Activated CD8-positive, alpha-beta memory T cell treated with anti-CD3 and anti-CD28 coated beads, Interleukin-2, amount 50 U/mL, for 1 hour (primary cell): ENCODE data around the gene RAP1GAP.
A peak's percentile ranks its signal among the peaks of the same experiment; 100 is the strongest.

ENCODE experiments used
- DNase-seq: peaks from one replicate; pipeline ENCODE4 v3.0.0-alpha.2; 2020; ENCODE audit errors: extremely low read depth

Gene RAP1GAP

DNA sequence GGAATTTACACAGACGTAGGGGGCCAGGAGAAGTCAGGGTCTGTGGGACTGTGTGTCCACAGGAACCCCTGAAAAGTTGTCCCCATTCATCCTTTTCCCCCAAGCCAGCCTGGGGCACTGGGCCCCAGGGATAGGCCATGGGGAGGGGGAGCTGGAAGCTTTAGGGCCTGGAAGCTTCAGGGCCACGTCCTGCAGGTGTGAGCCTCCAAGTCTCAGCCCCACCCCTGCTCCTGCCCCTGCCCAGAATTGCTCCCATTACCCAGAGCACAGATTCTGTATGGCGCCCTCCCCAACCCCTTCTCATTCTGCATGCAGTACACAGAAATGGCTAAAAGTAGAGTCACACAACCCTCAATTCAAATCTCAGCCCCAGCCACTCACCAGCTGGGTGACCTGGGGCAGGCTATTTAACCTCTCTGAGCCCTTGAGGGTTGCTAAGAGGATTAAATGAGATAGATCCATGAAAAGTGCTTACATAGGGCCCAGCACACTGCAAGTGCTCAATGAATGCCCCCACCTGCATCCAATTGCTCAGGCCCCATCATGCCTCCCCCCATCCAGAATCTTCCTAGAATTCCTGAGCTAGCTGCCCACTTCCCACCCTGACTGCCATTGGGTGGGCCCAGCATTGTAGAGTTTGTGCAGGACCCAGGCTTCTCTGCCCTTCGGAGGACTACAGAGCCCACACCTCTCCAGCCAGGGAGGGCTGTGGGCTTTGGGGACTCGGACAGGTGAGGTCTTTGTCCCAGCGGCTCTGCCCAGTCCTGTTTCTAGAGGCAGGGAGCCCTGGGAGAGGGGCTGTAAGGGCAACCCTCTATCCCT, 6.5 kb downstream of the RAP1GAP start:
- DNase-seq: no peak

DNA sequence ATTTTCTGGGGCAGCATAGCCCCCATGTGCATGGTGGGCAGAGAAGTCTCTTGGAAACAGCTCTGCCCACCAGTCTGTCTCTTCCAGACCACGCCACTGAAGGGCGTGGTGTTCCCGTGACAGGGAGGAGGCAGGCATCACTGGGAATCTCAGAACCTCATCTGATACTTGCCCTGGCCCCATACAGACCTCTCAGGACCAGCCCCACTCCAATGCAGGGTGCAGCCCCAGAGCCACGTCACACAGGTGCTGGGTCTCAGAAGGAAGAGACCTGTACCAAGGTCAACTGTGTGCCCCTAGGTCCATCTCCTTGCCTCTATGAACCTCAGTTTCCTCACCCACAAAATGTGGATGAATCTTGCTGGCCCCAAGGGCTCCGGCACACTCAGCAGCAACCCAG, 7.3 kb downstream of the RAP1GAP start:
- no peak for DNase-seq

DNA sequence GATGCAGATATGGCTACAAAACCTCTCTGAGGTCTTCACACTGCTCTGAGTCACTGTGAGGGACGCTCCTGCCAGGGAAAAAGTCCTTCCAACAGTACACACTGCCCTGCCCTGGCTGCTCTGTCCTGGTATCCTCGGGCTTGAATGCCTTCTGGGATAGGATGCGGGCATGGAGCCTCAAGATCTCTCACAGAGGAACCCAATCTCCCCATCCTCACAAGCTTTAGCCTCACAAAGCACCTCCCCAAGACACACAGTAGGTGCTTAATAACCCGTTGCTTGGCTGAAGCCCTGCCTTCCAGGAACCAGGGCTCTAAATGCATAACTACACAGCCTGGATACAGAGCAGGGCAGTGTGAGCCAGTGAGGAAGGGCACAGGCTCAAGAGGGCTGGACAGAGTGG, 9.2 kb downstream of the RAP1GAP start:
- no peak for DNase-seq

DNA sequence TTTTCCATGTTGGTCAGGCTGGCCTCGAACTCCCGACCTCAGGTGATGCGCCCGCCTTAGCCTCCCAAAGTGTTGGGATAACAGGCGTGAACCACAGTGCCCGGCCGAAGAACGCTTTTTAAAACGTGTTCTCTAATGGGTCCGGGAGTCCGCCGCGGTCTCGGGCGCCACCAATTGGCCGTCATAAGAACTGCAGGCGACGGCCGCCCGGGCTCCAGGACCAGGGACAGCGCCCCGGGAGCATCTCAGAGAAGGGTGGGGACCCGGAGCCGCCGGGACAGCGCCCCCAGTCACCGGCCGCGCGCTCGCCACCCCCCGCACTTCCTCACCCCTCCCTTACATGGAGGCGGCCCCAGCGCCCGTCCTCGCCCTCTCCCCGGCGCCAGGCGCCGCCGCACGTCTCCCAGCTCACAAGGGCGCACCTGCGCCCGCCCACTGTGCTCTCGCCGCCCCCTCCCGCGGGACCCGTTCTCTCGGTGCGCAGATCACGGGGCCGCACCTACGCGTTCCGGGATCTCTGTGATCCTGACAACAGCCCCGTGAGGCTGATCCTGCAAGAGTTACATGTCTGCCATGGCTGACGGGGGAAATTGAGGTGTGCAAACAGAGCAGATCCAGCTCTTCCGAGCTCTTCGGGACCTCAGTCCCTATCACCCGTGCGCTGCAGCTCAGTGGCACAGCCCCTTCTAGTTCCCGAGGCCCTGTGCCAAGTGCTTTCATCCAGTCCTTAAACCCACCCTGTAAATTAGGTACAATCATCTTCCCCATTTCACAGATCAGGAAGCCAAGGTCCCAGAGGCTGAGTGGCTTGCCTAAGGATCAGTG, 9.8 kb downstream of the RAP1GAP start:
- peak; percentile 37 for DNase-seq

DNA sequence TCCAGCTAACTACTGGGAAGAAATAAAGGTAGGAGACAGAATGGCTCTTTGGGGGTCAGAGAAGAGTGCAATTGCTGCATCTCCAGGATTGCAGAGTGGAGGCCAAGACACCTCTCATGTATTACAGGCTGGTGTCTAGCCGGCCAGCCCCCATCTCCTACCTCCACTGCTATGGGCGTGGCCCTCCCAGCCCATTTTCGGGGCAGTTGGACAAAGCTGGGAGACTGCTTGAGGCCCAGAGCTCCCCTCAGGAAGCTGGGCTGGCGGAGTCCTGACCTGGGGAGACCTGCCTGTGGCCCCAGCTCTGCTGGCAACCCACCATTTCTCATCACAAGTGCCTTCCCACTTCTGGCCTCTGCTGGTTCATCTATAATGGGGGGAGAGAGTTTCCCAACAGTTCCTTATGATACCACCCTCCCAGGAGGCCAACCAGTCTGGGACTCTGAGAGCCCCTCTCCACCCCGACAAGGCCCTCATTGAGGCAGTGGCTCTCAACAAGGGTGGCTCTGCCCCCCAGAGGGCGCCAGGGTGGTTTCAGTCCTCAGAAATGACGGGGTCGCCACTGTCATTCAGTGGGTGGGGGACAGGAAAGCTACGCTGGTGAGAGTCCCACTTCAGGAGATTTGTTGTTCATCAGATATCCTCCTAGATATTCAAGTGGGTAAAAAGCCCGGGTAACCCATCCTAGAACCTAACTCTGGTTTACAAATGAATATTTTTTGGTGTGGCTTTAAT, 11.5 kb downstream of the RAP1GAP start:
- DNase-seq: no peak

DNA sequence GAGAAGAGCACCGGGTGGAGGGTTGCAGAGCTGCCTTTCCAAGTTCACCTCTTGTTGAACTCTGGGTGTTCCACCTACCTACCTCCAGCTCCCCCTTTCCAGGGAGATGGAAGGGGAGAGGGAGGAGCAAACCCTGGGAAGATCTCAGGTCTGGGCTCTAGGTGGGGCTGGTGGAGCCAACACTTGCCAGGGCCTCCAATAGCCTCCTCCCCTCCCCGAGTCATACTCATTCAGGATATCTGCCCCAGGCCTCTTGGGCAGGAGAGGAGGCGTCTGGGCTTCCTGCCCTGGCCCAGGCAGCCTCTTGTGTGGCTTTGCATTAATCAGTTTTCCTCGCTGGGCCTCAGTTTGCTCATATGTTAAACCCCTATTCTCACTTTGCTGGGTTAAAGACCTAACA, 13.4 kb downstream of the RAP1GAP start:
- no peak for DNase-seq

DNA sequence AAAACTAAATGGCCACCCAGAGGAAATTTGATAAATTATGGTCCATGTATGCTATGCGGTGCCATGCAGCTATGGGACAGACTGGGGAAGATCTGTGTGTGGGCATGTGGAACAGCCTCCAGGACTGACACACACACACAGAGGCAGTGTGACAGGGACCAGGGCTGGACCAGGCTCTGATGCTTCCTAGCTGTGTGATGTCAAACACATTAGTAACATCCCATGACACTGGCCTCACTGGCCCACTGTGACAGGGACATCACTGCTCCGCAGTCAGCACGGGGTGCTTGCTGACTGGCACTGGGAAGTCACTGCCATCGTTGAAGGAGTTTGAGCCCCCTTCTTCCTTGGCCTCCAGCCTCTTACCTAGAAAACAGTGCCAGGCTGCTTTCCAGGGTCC, 13.9 kb downstream of the RAP1GAP start:
- no peak for DNase-seq

DNA sequence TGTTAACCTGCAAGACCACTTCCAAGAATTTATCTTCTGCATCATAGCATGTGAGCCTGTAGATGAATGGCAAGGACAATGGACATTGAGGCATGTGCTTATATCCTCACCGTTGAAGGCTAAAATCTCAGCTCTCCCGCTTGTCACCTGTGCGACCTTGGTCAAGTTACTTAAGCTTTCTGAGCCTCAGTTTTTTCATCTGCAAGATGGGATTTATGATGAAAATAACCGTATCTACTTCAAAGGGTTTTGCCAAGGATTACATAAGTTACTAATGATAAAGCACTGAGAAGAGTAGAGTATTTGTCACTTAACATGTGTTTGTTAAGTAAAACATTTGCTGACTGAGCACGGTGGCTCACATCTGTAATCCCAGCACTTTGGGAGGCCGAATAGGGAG, 14.9 kb downstream of the RAP1GAP start:
- DNase-seq: no peak

DNA sequence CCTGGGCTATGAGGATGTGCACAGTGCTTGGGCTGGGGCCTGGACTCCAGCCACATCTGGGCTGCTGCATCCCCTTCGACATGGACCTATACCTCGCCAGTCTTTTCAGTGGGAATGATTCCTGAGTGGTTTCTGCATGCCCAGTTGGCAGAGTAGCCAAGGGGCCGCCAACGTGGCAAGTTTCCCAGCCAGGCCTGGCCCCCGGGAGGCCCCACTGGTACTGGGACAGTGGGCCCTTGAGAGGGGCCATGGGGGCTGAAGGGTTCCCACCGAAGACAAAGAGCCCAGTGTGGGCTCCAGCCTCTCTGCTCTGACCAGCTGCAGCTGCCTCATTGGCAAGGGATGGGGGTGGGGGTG, 15.4 kb downstream of the RAP1GAP start:
- DNase-seq: no peak

DNA sequence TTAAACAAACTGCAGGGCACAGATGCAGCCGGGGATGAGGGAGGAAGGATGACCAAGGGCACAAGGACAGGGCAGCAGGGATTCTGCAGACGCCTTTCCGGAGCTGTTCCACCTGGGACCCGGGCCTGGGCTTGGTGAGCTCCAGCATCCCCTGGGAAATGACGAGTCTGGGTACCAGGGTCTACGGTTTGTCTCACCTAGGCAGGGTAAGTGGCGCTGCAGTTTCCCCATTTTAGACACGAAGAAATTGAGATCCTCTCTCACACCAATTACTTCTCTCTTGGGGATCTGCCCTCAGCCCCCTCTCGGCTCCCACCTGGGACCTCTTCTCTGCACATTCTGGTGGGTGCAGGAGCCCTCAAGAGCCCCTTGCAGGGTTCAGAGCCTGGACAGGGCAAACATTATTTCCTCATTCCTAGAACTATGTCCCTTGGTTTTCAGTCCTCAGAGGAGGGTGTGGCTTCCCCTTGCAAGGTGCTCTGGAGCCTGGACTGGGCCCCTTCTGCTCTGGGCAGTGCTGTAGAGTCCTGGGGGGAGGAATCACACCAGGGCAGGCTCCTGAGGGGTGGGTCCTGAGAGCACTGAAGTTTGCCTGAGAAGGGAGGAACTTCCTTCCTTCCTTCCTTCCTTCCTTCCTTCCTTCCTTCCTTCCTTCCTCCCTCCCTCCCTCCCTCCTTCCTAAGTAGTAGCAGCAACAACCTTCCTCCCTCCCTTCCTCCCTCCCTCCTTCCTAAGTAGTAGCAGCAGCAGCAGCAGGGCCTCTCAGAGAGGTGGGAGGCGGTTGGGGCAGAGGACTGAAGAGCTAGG, 16.0 kb downstream of the RAP1GAP start:
- no peak for DNase-seq

DNA sequence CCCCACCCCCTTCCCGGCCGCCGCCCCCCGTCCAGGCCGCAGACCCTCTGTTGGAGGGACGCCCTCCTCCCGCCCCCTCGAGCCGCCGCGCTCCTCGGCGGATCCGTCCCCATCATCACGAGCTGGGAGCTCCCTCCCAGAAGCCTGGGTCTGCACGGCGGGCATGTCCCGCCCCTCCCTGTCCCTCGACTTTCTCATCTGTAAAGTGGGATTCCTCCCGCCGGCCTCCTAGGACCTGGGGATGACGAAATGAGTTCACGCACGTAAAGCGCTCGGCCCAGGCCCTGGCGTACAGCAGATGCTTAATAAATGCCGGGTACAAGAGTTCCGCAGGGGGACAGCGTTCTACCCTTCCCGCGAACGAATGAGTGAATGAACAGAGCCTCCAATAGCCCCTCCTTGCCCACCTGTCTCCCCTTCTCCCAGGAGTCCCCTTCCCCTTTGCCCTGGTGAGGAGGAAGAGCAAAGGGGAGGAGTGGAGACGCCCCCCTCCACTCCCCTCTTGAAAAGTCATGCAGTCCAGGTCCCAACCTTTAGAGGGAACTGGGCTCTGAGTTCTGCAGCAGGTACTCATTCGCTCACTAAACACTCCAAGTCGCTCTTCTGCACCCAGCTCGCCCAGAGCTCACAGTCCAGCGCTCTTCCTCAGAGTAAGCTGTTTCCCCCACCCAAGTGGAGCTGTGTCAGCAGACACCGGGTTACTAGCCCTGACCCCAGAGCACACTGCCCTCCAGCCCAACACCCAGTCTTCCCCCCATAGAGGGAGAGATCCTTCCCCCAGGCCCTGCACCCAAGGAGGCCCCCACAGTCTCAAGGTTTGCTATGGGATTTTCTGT, 16.8 kb downstream of the RAP1GAP start:
- no peak for DNase-seq

DNA sequence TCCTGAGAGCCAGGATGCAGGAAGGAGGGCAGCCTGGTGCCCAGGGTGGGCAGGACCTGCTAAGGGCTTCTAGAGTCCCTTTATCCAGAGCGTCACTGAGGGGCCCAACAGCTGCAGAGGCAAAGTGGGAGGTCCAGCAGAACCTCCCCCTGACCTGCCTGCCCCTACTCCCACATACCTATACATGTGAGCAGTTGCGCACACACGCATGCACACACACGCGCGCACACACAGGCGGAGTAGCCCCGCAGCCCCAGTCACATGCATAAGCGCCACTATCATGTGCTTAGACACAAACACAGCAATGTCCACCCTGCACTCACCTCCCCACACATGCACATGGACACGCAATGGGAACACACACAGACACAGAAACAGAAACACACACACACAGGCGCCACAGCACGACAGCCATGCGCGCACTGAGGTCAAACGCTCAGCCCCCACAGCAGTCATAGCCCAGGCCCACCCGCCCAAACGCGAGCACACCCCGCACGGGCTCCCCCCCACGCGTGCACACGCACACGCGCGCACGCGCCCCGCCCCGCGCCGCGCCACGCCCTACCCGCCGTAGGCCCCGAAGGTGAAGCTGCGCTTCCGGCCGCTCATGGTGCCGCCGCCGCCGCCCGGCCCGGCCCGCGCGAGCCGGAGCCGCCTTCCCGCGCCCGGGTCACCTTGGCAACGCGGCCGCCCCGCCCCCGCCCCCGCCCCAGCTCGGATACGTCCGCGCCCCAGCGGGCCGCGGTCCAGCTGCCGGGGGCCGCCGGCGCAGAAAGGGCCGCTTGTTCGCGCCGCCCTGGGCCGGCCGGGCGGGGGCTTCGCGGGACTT, 17.7 kb downstream of the RAP1GAP start:
- DNase-seq: no peak

DNA sequence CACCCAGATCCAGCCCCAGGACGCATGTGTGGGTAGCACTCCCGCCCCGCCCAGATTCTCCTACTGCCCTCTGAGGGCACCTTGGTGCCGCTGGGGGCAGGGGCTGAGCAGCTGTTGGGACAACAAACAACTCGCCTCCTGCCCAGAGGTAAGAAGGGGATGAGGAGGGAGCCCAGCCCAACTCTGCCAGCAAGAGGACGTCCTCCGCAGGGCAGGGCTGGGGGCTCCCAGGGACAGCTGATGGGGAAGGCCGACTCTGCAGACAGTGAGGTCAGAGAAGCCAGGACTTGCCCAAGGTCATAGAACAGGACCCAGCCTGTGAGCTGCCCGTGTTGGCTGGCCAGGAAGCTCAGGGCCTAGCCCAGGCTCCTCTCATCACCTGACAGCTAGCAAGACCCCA, 18.8 kb downstream of the RAP1GAP start:
- no peak for DNase-seq

DNA sequence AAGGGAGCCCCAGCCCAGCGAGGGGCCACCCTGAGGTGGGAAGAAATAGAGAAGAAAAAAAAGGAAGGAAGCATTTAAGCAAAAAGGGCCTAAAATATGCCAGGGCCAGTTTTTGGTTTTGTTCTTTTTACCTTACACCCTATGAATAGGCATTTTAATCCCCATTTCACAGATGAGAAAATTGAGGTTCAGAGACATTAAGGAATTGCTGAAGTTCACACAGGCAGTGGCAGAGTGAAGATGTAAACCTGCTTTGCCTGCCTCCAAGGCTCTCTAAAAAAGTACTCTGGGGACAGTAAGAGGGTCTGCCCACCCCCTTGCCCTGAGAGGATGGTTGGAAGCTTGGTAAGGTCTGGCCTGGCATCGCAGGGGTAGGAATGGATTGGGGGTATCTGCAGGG, 19.8 kb downstream of the RAP1GAP start:
- no peak for DNase-seq

DNA sequence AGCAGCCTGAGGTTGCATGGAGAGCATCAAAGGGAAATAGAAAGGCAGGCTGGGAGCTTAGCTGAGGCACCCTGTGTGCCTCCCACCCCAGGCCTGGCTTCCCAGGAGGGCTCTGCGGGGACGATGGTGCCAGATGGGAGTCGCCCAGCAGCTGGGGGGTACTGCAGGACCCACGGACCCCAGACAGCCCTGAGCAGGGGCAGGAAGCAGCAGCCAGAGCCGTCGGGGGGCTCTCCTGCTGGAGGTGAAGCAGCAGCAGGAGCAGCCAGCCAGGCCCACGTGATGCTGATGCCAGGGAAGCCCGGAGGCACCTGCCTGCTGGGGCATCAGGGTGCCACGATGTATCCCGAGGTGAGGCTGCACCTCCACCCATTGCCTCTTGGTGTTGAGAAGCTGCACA, 20.4 kb downstream of the RAP1GAP start:
- no peak for DNase-seq

DNA sequence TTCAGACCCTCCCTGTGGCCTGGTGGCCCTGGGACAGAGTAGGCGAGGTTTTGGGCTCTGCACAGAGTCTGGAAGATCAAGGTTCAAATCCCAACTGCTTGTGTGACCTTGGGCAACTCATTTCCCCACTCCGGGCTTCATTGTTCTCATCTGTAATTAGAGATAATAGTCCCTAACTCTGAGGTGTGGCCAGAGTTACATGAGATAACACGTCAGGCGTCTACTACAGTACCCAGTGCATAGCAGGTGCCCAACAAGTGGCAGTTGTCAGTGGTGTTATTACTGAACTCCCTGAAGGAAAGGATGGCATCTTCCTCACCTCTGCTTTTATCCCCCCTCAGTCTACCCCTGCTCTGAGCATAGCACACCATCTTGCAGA, 20.8 kb downstream of the RAP1GAP start:
- no peak for DNase-seq

DNA sequence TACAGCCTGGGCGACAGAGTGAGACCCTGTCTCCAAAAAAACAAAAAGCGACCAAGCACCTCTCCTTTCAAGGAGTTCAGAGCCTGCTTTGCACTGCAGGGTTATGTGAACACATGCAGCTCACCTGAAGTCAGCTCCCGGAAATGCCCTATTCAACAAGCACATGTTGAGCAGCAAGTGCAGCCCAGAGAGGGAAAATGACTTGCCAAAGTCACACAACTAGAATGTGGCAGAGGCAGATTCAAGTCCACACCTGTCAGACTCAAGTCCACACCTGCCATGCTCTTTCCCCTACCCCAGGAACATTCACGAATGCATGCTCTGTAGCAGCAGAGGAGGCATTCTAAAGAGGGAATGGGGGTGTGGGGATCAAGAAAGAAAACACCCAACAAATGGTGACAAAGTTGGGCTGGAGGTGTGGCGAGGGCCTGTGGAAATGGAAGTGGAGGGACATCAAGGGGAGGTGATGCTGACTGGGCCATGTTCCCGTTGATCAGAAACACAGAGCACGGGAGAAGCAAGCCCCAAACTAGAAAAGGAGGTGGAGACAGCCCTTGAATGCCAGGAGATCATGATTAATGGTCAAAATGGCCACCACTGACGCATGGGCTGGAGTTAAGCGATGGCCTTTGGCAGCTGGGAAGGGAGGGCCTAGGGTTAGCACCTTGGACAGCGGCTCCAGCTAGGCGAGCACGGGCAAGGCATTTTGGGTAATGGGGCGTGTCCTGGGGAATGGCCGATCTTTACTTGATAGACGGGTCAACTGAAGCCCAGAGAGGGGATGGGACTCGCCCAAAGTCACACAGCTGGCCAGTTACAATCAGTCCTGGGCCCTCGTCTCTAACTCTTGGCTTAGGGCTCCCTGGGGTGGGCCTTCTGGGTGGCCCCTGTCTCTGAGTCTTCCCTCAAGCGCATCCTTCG, 21.5 kb downstream of the RAP1GAP start:
- DNase-seq: no peak

DNA sequence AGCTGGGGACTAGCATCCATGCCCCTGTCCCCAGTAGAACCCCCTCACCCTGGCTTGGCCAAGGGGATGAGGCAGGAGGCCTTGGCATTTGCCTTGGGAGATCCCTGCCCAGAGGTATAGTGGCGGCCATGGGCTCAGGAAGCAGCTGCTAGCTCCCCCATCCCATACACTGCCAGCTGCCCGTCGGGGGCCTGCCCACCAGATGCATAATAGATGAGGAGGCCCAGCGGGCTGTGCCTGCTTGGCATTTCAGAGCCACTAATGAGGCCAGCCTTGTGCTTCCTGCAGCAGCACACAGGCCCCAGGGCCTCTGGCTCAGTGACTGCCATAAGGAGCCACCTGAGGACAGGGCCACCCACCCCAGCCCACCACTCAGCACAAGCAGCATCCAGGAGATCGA, 23.6 kb downstream of the RAP1GAP start:
- DNase-seq: no peak

DNA sequence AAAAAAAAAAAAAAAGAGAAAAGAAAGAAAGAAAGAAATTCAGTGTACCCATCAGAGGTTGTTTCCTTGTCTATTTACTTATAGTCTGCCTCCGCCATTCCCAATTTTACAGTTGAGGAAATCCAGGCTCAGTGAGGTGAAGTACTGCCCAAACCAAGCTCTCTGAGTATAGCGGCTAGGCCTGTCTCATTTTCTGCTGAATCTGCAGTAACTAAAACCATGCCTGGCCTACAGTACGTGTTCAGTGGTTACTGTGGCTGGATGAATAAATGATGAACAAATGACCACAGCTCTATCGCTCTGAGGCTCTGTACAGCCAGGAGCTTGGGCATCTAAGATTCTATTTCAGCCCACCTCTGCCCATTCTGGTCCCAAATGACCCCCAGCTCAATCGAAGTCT, 24.3 kb downstream of the RAP1GAP start:
- no peak for DNase-seq
